ENCODE results near the gene LRRTM4.

DNA sequence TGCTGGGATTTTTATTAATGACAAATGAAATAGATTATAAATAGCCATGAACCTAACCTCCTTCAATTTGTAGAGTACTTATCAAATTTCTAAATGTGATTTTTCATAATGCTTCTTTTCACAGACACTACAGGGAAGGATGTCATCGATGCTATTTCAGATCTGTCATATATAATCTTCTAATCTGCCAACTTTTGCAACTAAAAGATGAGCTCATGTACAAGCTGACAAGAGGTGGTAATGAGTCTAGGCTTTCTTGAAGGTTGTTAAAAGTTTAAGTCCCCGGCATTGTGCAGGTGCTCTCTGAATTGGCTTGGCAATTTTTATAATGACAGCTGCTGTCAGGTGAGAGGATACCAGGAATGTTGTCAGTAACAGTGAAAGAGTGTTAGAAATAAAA, 320.4 kb downstream of the LRRTM4 start:
- no peak for TF ChIP-seq EZH2phosphoT487 (IDR thresholded peaks at IDR 0.05; ENCODE audit: low read depth)
- TF ChIP-seq, protein P1, sequence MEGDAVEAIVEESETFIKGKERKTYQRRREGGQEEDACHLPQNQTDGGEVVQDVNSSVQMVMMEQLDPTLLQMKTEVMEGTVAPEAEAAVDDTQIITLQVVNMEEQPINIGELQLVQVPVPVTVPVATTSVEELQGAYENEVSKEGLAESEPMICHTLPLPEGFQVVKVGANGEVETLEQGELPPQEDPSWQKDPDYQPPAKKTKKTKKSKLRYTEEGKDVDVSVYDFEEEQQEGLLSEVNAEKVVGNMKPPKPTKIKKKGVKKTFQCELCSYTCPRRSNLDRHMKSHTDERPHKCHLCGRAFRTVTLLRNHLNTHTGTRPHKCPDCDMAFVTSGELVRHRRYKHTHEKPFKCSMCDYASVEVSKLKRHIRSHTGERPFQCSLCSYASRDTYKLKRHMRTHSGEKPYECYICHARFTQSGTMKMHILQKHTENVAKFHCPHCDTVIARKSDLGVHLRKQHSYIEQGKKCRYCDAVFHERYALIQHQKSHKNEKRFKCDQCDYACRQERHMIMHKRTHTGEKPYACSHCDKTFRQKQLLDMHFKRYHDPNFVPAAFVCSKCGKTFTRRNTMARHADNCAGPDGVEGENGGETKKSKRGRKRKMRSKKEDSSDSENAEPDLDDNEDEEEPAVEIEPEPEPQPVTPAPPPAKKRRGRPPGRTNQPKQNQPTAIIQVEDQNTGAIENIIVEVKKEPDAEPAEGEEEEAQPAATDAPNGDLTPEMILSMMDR (IDR thresholded peaks at IDR 0.05; ENCODE audit: low read depth, low read length) = no peak

All from OCI-LY3 (cell line).